ENCODE measurements around the gene TSPAN14.
A peak's percentile ranks its signal among the peaks of the same experiment; 100 is the strongest.

Gene TSPAN14

DNA sequence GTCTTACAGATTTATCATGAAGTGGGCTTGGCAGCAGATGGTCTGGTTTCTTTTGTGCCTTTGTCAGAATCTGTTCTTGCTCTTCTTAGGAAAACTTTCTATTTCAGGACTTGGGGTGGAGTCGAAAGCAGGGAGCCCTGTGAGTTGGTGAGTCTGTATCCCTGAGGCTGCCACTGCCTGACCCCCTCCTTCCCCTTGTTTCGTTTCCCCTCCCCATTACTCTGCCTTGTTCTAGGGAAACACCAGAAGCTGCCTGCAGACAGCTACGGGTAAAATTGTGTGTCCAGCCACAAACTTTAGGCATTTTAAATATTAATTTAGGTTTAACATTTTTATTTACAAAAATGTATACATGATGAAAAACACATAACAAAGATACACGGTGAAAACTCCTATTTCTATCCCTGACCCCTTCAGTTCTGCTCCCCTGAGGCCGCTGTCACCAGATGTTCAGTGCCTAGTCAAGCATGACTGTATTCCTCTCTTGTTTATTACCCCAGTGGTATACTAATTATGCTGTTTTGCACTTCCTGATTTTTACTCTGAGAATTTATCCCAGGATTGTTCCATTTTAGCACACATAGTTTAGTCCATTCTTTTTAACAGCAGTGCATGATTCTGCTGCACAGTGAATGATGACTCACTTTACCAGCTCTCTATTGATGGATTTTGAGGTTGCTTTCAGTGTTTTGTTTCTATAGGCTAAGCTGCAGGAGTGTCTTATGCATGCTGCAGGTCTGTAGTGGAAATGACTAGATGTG lies 9.1 kb downstream of the TSPAN14 start:
- Mint-ChIP-seq H3K27me3 (ENCODE audit: low read depth, poor library complexity) (no peaks in the 10 kb centered on the region), H3K4me1 (peaks cover 100% of the 10 kb centered on the region), H3K4me3 (peak overlapping the region; percentile 48), H3K9me3 (no peaks in the 10 kb centered on the region), H3K36me3 (ENCODE audit: low read depth) (no peaks in the 10 kb centered on the region), H3K27ac (peak overlapping the region; percentile 97)
- TF ChIP-seq, protein P1, sequence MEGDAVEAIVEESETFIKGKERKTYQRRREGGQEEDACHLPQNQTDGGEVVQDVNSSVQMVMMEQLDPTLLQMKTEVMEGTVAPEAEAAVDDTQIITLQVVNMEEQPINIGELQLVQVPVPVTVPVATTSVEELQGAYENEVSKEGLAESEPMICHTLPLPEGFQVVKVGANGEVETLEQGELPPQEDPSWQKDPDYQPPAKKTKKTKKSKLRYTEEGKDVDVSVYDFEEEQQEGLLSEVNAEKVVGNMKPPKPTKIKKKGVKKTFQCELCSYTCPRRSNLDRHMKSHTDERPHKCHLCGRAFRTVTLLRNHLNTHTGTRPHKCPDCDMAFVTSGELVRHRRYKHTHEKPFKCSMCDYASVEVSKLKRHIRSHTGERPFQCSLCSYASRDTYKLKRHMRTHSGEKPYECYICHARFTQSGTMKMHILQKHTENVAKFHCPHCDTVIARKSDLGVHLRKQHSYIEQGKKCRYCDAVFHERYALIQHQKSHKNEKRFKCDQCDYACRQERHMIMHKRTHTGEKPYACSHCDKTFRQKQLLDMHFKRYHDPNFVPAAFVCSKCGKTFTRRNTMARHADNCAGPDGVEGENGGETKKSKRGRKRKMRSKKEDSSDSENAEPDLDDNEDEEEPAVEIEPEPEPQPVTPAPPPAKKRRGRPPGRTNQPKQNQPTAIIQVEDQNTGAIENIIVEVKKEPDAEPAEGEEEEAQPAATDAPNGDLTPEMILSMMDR (IDR thresholded peaks at IDR 0.05), result no peak
- DNase-seq, result peak; percentile 27

DNA sequence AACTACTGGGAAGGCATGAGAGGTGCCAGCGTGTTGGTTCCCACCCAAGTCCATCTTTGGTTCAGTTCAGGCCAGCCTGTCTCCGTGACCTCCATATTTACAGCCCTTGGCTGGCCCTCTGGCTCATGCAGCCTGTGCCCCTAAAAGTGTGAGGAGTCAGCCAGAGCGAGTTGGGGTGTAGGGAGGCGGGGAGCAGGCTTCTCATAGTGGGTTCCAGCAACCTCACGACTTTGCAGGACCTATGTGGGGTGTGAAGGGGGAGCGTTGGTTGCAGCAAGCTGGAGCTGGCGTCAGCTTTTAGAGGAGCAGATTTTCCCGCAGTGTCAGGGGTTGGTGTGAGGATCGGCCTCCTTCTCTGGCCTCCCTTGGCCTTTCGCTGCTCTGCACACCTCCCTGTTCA lies 9.8 kb downstream of the TSPAN14 start:
- Mint-ChIP-seq H3K4me3 (peak overlapping the region; percentile 26), H3K4me1 (peaks cover 100% of the 10 kb centered on the region), H3K9me3 (no peaks in the 10 kb centered on the region), H3K27ac (peak overlapping the region; percentile 97), H3K27me3 (ENCODE audit: low read depth, poor library complexity) (no peaks in the 10 kb centered on the region), H3K36me3 (ENCODE audit: low read depth) (no peaks in the 10 kb centered on the region)
- no peak for DNase-seq
- TF ChIP-seq, protein P1 (IDR thresholded peaks at IDR 0.05), result no peak

DNA sequence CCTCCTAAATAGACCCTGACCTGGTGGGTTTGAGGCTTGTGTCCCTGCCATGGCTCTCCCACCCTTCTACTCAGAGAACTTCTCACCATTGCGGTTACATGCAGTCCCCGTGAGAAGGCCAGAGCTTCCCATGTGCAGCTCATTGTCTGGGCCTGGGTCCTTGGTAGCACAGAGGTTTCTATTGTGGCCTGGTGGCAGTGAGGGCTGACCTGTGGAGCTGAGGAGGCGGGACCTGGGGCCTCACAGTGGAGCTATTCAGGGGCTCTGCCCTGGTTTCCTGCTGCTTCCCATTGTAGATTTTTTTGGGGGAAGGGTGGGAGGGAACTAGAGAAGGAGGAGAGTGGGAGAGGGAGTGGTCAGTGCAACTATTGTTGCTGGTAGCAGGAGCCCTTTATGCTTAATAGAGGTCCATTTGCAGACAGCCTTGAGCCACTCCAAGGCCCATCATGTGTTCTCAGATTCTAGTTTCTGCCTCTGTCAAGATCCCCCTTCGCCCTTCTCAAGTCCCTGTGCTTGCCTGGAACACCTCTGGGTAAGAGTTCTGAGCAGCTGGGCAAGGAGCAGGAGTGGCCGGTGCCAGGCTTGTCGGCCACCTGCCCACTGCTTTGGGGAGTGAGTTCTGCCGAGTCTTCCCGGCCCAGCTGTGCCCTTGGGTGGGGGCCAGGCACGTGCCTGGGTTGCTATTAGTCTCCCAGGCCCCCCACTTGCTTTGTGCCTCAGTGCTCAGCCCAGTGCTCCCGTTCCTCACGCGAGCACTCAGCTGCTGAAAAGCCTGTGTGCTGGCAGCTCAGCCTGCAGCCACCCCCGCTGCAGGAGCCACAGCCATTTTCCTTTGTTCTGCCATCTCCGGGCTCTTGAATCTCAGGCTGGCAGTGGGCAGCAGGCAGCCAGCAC lies 10.7 kb downstream of the TSPAN14 start:
- Mint-ChIP-seq H3K27ac (peak overlapping the region; percentile 97), H3K4me1 (peaks cover 100% of the 10 kb centered on the region), H3K36me3 (ENCODE audit: low read depth) (no peaks in the 10 kb centered on the region), H3K9me3 (no peaks in the 10 kb centered on the region), H3K27me3 (ENCODE audit: low read depth, poor library complexity) (no peaks in the 10 kb centered on the region), H3K4me3 (peak overlapping the region; percentile 26)
- DNase-seq, result peak; percentile 34
- TF ChIP-seq, protein P1 (IDR thresholded peaks at IDR 0.05), result no peak

DNA sequence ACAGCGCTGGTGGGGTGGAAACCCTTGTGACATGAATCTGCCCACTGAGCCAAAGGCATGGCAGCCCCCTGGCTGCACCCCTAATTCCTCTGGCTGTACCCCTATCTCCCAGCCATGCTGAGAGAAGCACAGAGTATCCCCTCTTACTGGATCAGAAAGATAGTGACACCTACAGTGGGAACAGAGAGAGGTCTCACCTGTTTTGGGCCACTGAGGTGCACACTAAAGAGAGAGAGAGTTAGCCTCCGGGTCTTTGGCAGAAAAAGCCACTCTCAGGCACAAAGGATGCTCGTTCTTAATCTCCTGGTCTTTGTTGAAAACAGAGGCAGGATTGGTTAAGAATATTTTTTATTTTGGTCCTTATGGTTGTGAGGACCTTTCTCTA lies 11.3 kb downstream of the TSPAN14 start:
- no peak for DNase-seq
- peak overlapping the region; percentile 85 for H3K27ac Mint-ChIP-seq
- peaks cover 5% of the 10 kb centered on the region for H3K36me3 Mint-ChIP-seq (ENCODE audit: low read depth)
- peaks cover 94% of the 10 kb centered on the region for H3K4me1 Mint-ChIP-seq
- H3K27me3 Mint-ChIP-seq (ENCODE audit: low read depth, poor library complexity), result no peaks in the 10 kb centered on the region
- H3K9me3 Mint-ChIP-seq, result no peaks in the 10 kb centered on the region
- H3K4me3 Mint-ChIP-seq, result peak overlapping the region; percentile 26
- TF ChIP-seq, protein P1 (IDR thresholded peaks at IDR 0.05), result no peak

DNA sequence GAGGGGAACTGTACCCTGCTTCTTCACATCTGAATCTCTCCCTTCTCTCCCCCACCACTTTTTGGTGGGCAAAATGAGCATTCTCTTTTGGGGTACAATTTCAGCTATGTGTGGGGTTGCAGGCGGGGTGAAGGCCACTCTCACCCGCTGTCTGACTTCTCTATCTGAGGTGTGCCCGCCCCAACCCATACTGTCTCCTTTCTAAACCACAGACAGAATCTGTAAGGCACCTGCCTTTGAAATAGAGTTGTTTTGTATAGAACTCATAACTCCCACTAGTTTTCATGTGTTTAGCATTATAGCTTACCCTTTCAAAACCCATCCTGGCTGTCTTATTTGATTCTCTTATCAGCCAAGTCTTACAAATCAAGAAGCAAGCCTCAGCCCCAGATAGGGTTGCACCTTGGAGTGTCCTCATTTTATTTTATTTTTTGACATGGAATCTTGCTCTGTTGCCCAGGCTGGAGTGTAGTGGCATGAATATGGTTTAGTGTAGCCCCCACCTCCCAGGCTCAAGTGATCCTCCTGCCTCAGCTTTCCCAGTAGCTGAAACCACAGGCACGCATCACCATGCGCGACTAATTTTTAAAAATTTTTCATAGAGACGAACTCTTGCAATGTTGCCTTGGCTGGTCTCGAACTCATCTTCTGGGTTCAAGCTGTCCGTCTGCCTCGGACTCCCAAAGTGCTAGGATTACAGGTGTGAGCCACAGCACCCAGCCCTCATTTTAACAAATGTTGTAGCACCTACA lies 11.9 kb downstream of the TSPAN14 start:
- no peak for DNase-seq

More for the DNA sequence above, 11.9 kb downstream of the TSPAN14 start:
- Mint-ChIP-seq H3K36me3 (ENCODE audit: low read depth) (peaks cover 9% of the 10 kb centered on the region), H3K27me3 (ENCODE audit: low read depth, poor library complexity) (no peaks in the 10 kb centered on the region), H3K4me1 (peaks cover 94% of the 10 kb centered on the region), H3K9me3 (no peaks in the 10 kb centered on the region), H3K4me3 (peak overlapping the region; percentile 63), H3K27ac (peak overlapping the region; percentile 96)
- TF ChIP-seq, protein P1 (IDR thresholded peaks at IDR 0.05), result no peak

All from nephron progenitor cell (in vitro differentiated cells).